ENCODE results near the gene ATXN3. TPM values are rescaled to one million over a fixed set of nuclear protein-coding genes. Genes with fewer than 3 reads are reported as not detected.

The ATXN3 gene
- total and polyA plus RNA-seq, 10 donors = 9.4 to 76.0 (median 37.4) TPM

DNA sequence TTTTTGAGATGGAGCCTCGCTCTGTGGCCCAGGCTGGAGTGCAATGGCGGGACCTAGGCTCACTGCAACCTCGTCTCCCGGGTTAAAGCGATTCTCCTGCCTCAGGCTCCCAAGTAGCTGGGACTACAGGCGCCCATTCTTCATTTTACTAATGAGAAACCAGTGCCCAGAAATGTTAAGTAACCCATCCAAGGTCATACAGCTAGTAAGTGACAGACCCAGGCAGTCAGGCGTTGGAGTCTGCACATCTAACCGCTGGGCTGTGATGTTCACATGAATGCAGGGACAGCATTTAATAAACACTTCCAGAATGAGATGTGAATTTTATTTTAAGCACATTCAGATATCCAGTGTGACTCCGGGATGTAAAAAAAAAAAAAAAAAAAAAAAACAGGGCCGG, 65.2 kb downstream of the ATXN3 start:
- TF ChIP-seq POLR2AphosphoS5 (IDR thresholded peaks at IDR 0.05) (no peak), POLR2A (IDR thresholded peaks at IDR 0.05) (no peak)
- TF ChIP-seq, protein P1, sequence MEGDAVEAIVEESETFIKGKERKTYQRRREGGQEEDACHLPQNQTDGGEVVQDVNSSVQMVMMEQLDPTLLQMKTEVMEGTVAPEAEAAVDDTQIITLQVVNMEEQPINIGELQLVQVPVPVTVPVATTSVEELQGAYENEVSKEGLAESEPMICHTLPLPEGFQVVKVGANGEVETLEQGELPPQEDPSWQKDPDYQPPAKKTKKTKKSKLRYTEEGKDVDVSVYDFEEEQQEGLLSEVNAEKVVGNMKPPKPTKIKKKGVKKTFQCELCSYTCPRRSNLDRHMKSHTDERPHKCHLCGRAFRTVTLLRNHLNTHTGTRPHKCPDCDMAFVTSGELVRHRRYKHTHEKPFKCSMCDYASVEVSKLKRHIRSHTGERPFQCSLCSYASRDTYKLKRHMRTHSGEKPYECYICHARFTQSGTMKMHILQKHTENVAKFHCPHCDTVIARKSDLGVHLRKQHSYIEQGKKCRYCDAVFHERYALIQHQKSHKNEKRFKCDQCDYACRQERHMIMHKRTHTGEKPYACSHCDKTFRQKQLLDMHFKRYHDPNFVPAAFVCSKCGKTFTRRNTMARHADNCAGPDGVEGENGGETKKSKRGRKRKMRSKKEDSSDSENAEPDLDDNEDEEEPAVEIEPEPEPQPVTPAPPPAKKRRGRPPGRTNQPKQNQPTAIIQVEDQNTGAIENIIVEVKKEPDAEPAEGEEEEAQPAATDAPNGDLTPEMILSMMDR (IDR thresholded peaks at IDR 0.05 in 8 of 11, conservative IDR thresholded peaks at IDR 0.05 in 3 of 11) = no peak
- peaks cover 0 to 16% (median 12%) of the 10 kb centered on the region in 8 donors for H3K9me3 ChIP-seq
- 91 to 97% (median 92%) methylated on average over 10 of the region's 10 CpGs for WGBS, 5 donors
- peaks cover 25 to 47% (median 39%) of the 10 kb centered on the region in 6 donors for H3K4me1 ChIP-seq
- peak overlapping the region in 3 of 8 donors; percentile 68 to 95 (median 82) for H3K4me3 ChIP-seq
- intact Hi-C loops (cut with DNase I; ENCODE audit: low total_unique reads) = no loop called here
- peak overlapping the region in 4 of 8 donors; percentile 95 to 98 (median 96) for H3K27ac ChIP-seq
- H3K36me3 ChIP-seq = peaks cover 0 to 35% (median 6%) of the 10 kb centered on the region in 6 donors
- no peak for DNase-seq
- no peaks in the 10 kb centered on the region for H3K27me3 ChIP-seq (replicated peaks in 1 of 7)

- Histone ChIP-seq H3K36me3 (peaks cover 0 to 28% (median under 1%) of the 10 kb centered on the region in 6 donors), H3K27me3 (replicated peaks in 1 of 7) (no peaks in the 10 kb centered on the region), H3K27ac (peak overlapping the region; percentile 80 to 98 (median 96)), H3K4me3 (peak overlapping the region; percentile 62 to 95 (median 80)), H3K9me3 (peaks cover 0 to 10% (median 6%) of the 10 kb centered on the region in 8 donors), H3K4me1 (peaks cover 26 to 54% (median 44%) of the 10 kb centered on the region in 6 donors)
- 0 to 1% (median 1%) methylated on average over 13 of the region's 13 CpGs for WGBS, 5 donors
- intact Hi-C loops (cut with DNase I; ENCODE audit: low total_unique reads) = no loop called here
- no peak for DNase-seq
- TF ChIP-seq POLR2A (IDR thresholded peaks at IDR 0.05) (no peak), POLR2AphosphoS5 (IDR thresholded peaks at IDR 0.05) (no peak)
- TF ChIP-seq, protein P1 (IDR thresholded peaks at IDR 0.05 in 8 of 11, conservative IDR thresholded peaks at IDR 0.05 in 3 of 11) = no peak
Observed at GRCh38 chr14:92040431-92041051, 65.8 kb downstream of the ATXN3 start.

DNA sequence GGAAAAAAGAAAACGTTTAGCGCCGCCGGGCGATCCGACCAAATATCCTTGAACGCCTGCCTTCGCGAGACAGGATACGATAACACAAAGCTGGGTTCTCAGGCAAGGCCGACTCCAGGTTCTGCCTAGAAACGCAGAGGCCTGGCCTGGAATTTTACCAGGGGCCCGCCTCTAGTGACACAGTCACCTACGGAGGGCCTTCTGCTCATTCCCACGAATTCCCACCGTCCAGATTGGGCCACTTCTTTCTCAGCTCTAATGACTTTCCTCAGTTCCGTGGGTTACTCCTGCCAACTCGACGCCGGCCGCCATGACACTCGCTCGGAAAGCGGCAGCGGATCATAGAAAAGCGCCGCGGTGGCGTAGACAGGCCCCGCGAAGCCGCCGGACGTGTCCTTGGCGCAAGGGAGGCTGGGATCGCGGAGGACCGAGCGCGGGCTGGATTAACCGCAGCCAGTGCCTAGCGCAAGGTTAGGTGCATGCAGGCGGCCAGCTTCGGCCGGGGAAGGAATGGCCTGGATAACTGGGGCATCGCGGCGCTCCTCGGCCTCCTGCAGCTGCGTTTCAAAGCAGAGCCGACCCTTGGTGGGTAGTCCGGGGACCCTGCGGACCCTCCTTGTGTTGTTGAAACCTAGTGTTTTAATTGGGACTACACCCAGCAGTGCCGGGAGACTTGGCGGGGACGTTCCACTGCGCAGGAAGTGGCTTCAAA, 66.5 kb downstream of the ATXN3 start, which contains the start of gene TRIP11:
Gene TRIP11 (minus strand): TSS at position 341 of the 712 bp plus-strand sequence. CDS start 374 bp downstream, outside the sequence.
- Histone ChIP-seq H3K27ac (peak within 1 kb of the TSS; percentile 80 to 98 (median 96)), H3K9me3 (peaks cover 0 to 3% (median under 1%) of the 10 kb centered on the region in 8 donors), H3K27me3 (replicated peaks in 1 of 7) (no peaks in the 10 kb centered on the region), H3K4me1 (peaks cover 26 to 60% (median 45%) of the 10 kb centered on the region in 6 donors), H3K4me3 (peak within 1 kb of the TSS; percentile 62 to 95 (median 80)), H3K36me3 (peaks cover 0 to 25% (median 0%) of the 10 kb centered on the region in 6 donors)
- peak; percentile 99 for DNase-seq
- intact Hi-C loops (cut with DNase I; ENCODE audit: low total_unique reads) = loop anchor here (5.0 kb wide), 1 partner anchor 67 kb away; the partner anchor contains the start of gene ATXN3
- TF ChIP-seq POLR2A (IDR thresholded peaks at IDR 0.05) (peak; percentile 18 to 61 (median 41)), POLR2AphosphoS5 (IDR thresholded peaks at IDR 0.05) (peak; percentile 93 to 98 (median 97))
- TF ChIP-seq, protein P1 (IDR thresholded peaks at IDR 0.05 in 8 of 11, conservative IDR thresholded peaks at IDR 0.05 in 3 of 11) = peak in 3 of 11 experiments; percentile 18 to 36 (median 22)
- 0% methylated on average over 49 to 57 of the region's 57 CpGs for WGBS, 5 donors

All from spleen (tissue), 11 donors.